Loucy (cell line): ENCODE results near the gene KCNS1.

Experiments used
- CTCF ChIP-seq: fragments of 200-600 bp; sonication (generic); conservative IDR thresholded peaks from 2 replicates; pipeline ENCODE4 v1.5.1; 2014; ENCODE audit warnings: mild to moderate bottlenecking, antibody characterized with exemption, low read length
- EZH2phosphoT487 ChIP-seq: fragments of 200-600 bp; IDR thresholded peaks from 2 replicates; pipeline ENCODE4 v1.6.1; 2018; ENCODE audit warnings: antibody characterized with exemption, mild to moderate bottlenecking, moderate library complexity, borderline replicate concordance

- no peak for TF ChIP-seq CTCF
- no peak for TF ChIP-seq EZH2phosphoT487
These were observed 44.3 kb downstream of the KCNS1 start for GRCh38 chr20:45056473-45057173.
